Measurements from ENCODE around the gene CFAP97D1.

The CFAP97D1 gene

DNA sequence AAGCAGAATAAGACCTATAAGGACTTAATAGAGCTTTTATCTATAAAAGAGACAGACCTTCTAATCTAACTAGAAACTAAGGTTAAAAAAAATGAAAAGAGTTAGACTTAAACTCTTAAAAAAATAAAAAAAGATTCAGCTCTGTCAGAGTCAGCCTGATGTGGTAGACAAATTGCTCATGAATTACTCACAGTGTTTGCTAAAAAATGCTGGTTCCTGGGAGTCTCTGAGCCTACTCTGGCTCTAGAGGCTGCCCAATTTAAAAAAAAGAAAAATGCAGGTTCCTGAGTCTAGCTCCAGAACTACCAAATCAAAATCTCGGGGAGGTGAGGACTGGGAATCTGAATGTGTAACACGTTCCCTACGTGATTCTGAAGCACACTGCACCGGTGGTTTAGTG, 39.7 kb upstream of the CFAP97D1 start:
- no peak overlapping the region for H3K27ac ChIP-seq
- H3K36me3 ChIP-seq: no peaks in the 10 kb centered on the region
- peaks cover 23% of the 10 kb centered on the region for H3K27me3 ChIP-seq
- H3K4me3 ChIP-seq (ENCODE audit: low read depth in 1 of 2, low read length in 1 of 2): no peak overlapping the region
- TF ChIP-seq, protein P1, sequence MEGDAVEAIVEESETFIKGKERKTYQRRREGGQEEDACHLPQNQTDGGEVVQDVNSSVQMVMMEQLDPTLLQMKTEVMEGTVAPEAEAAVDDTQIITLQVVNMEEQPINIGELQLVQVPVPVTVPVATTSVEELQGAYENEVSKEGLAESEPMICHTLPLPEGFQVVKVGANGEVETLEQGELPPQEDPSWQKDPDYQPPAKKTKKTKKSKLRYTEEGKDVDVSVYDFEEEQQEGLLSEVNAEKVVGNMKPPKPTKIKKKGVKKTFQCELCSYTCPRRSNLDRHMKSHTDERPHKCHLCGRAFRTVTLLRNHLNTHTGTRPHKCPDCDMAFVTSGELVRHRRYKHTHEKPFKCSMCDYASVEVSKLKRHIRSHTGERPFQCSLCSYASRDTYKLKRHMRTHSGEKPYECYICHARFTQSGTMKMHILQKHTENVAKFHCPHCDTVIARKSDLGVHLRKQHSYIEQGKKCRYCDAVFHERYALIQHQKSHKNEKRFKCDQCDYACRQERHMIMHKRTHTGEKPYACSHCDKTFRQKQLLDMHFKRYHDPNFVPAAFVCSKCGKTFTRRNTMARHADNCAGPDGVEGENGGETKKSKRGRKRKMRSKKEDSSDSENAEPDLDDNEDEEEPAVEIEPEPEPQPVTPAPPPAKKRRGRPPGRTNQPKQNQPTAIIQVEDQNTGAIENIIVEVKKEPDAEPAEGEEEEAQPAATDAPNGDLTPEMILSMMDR (IDR thresholded peaks at IDR 0.05): no peak
- peaks cover 0 to 1% of the 10 kb centered on the region in 2 experiments for H3K4me1 ChIP-seq (ENCODE audit: control insufficient read depth in 1 of 2, insufficient read depth in 1 of 2, low read depth in 1 of 2, low read length in 1 of 2)
- no peaks in the 10 kb centered on the region for H3K9me3 ChIP-seq

DNA sequence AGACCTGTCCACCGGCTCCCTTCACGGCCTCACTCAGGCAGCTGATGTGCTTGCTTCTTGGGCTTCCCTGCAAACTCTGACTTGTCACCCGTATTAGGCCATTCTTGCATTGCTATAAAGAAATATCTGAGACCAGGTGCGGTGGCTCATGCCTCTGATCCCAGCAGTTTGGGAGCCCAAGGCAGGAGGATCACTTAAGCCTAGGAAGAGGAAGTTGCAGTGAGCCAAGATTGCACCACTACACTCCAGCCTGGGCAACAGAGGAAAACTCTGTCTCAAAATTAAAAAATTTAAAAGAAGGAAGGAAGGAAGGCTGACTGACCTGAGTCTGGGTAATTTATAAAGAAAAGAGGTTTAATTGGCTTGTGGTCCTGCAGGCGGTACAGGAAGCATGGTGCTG, 38.6 kb upstream of the CFAP97D1 start:
- no peak overlapping the region for H3K4me3 ChIP-seq (ENCODE audit: low read depth in 1 of 2, low read length in 1 of 2)

DNA sequence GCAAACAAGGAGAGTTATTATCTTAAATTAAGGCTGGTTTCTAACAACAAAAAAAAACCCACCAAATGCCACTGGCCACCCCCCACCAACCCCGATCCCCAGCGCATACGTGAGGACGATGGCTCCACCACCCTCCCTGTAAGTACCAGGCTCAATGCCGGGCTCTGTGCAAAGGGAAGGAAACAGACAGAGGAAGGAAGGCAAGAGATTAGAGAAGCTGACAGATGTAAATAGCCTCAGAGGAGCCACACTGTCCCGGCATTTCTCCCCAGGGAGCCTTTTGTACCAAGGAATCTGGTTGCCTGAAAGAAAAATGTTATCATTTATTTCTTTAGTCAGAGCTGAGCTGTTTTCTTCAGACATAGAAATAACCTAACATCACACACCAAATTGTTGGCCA, 34.7 kb upstream of the CFAP97D1 start:
- H3K9me3 ChIP-seq: no peaks in the 10 kb centered on the region
- TF ChIP-seq, protein P1 (IDR thresholded peaks at IDR 0.05): no peak
- no peaks in the 10 kb centered on the region for H3K36me3 ChIP-seq
- no peak overlapping the region for H3K4me3 ChIP-seq (ENCODE audit: low read depth in 1 of 2, low read length in 1 of 2)
- peaks cover 0 to 5% of the 10 kb centered on the region in 2 experiments for H3K4me1 ChIP-seq (ENCODE audit: control insufficient read depth in 1 of 2, insufficient read depth in 1 of 2, low read depth in 1 of 2, low read length in 1 of 2)
- H3K27me3 ChIP-seq: peaks cover 47% of the 10 kb centered on the region
- H3K27ac ChIP-seq: no peak overlapping the region

More for the DNA sequence above, 38.6 kb upstream of the CFAP97D1 start:
- Histone ChIP-seq H3K27me3 (peaks cover 26% of the 10 kb centered on the region), H3K4me1 (ENCODE audit: control insufficient read depth in 1 of 2, insufficient read depth in 1 of 2, low read depth in 1 of 2, low read length in 1 of 2) (peaks cover 0 to 5% of the 10 kb centered on the region in 2 experiments), H3K36me3 (no peaks in the 10 kb centered on the region), H3K27ac (no peak overlapping the region), H3K9me3 (no peaks in the 10 kb centered on the region)
- TF ChIP-seq, protein P1 (IDR thresholded peaks at IDR 0.05): no peak

DNA sequence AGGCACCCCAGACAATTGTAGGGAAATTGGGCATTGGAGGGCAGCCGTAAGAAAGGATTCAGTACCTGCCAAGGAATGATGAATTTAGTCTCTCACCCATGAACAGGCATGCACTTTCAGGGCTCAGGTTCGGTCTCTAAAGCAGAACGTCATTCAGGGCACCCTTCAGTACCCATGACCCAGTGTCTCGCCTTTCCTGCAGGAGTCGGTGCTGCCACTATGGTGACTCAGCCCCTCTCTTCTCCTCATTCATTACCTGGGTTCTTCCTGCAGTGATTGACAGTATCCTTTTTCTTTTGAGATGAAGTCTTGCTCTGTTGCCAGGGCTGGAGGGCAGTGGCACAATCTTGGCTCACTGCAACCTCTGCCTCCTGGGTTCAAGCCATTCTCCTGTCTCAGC, 30.1 kb upstream of the CFAP97D1 start:
- Histone ChIP-seq H3K27me3 (peaks cover 81% of the 10 kb centered on the region), H3K4me3 (ENCODE audit: low read depth in 1 of 2, low read length in 1 of 2) (no peak overlapping the region), H3K36me3 (no peaks in the 10 kb centered on the region), H3K27ac (no peak overlapping the region), H3K4me1 (ENCODE audit: control insufficient read depth in 1 of 2, insufficient read depth in 1 of 2, low read depth in 1 of 2, low read length in 1 of 2) (peaks cover 0 to 5% of the 10 kb centered on the region in 2 experiments), H3K9me3 (no peaks in the 10 kb centered on the region)
- TF ChIP-seq, protein P1 (IDR thresholded peaks at IDR 0.05): no peak

DNA sequence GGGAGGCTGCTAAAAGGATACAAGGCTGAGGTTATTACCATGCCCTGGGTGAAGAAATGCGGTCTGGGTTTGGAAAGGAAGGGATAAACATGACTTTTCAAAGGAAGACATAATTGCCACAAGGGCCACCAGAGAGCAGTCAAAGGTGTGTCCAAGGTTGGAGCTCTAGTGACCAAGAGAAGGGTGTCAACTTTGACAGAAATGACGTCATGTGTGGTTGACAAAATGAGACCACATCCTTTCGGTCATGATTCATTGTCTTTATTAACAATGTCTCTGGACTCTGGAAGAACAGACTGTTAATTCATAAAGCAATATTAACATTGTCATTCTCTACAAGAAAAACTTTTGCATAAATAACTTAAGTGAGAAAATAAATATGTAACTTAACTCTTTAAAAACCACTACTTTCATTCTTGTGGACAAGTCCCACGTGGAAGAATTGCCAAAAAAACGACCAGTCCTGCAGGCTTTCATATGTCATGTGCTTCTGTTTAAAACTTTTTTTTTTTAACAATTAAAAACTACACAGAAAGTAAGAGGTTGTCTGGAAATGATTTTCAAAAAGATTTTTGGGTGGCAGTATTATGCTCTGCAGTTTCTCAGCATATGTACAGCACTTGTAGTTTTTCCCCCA, 26.6 kb upstream of the CFAP97D1 start:
- TF ChIP-seq, protein P1 (IDR thresholded peaks at IDR 0.05): no peak

More for the DNA sequence above, 26.6 kb upstream of the CFAP97D1 start:
- H3K27me3 ChIP-seq: peaks cover 96% of the 10 kb centered on the region
- H3K36me3 ChIP-seq: no peaks in the 10 kb centered on the region
- H3K27ac ChIP-seq: no peak overlapping the region
- no peak overlapping the region for H3K4me3 ChIP-seq (ENCODE audit: low read depth in 1 of 2, low read length in 1 of 2)
- no peaks in the 10 kb centered on the region for H3K9me3 ChIP-seq
- H3K4me1 ChIP-seq (ENCODE audit: control insufficient read depth in 1 of 2, insufficient read depth in 1 of 2, low read depth in 1 of 2, low read length in 1 of 2): no peaks in the 10 kb centered on the region

Data from neutrophil (primary cell).